GM18505 (cell line): Measurements from ENCODE around the gene KPNB1.

Source experiments
- ATAC-seq: cut with Tn5 transposase; IDR thresholded peaks from one replicate; pipeline ENCODE4 v1.9.1; 2021; ENCODE audit not compliant: unreplicated experiment
- POLR2A ChIP-seq: IDR thresholded peaks from 4 replicates; pipeline ENCODE4 v1.6.1; 2011; ENCODE audit warnings: borderline replicate concordance; ENCODE audit not compliant: insufficient read depth, insufficient read length; ENCODE audit errors: extremely low read depth

Gene KPNB1

DNA sequence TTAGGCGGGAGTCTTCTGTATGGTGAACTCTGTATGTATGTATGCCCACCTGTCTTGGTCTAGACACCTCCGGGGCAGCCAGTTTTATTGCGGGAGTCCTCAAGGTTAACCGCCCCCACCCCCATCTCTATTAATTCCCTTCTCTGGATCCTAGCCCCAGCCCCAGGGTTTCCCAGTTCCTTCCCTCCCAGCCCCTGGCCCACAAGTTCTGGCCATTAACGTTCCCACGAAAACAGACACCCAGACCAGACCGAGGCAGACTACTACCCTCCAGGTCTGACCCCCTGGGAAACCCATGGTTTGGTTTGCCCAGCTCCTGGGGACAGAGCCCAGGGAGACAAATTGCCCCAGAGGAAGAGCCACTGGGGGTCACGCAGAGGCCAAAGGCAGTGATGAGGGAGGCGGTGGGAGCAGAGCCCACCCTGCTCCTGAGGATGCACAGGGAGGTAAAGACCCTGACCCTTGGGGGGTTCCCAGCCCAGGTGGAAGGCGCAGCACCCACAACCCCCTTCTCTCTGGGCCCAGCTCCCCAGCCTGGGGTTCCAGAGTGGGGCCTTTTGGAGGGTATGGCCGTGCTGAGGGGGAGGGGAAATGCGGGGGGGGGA lies 52.8 kb downstream of the KPNB1 start:
- TF ChIP-seq POLR2A, result no peak
- no peak for ATAC-seq

DNA sequence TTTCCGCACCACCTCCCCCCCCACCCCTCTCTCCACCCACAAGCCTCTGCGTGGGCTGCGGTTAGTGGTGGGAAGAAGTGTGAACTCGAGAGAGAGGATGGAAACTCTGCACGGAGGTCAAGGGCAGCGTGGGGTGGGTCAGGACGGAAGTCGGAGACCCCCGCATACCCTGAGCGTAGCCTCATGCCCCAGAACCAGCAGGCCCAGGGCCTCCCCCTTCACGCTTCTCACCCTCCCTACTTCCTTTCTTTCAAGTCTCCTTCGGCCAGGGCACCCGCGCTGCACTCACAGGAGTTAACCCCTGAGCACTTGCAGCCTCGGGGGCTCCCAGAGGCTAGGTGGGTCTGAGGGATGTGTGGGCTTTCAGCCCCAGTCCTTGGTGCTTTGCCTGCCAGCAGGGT lies 53.5 kb downstream of the KPNB1 start:
- no peak for ATAC-seq

DNA sequence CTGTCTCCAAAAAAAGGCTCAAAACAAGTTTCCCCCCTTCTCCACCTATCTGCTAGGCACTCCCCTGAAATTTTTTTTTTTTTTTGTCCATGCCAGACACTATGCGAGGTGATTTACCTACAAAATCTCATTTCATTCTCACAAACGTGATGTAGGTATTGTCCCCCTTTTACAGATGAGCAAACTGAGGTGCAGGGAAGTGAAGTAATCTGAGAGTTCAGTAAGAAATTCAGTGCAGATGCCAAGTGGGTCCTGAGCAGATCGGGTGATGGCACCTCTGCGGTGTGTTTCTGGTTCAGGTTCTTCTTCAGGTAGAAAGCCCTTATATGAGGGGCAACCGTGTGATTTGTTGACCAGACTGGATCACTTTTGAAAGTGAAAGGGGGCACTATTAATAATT lies 54.0 kb downstream of the KPNB1 start:
- no peak for ATAC-seq

More for the DNA sequence above, 53.5 kb downstream of the KPNB1 start:
- no peak for TF ChIP-seq POLR2A

DNA sequence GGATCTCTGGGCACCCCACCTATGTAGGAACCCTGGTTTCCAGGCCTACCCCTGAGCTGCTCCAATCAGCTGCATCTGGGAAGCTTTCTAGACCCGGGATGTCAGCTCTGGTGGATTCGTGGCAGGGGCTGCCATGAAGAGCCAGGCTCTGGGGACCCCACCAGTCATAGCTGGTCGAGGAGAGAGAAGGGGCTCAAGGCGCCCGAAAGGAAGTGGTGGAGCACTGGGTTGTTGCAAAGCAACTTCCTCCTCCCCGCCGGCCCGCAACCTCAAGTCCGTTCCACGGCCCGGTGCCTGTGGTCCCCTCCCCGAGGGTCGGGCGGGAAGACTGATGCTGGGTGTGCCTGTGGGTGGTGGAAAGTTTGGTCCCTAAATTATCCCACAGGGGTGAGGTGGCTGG lies 54.4 kb downstream of the KPNB1 start:
- TF ChIP-seq POLR2A, result no peak
- no peak for ATAC-seq

More for the DNA sequence above, 54.0 kb downstream of the KPNB1 start:
- TF ChIP-seq POLR2A, result no peak

DNA sequence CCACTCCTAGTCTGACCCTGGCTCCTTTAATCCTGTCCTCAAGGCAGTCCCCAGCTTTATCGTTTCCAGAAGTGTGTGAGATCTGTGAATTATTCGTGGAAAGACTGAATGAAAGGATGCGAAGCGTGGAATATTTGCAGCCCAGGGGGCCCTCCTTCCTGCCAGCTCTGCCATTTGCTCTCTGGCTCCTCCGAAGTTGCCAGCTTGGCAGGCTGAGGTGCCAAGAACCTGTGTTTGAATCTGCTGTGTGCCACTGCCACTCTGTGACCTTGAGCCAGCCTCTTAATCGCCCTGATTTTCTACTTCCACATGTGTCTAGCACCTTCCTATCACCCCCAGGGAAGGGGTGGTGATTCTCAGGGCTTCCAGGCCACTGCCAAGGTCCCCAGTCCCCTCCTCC lies 55.0 kb downstream of the KPNB1 start:
- ATAC-seq, result no peak
- no peak for TF ChIP-seq POLR2A

GRCh38 chr17:47705536-47706530 lies 56.1 kb downstream of the KPNB1 start:
- no peak for TF ChIP-seq POLR2A
- ATAC-seq, result no peak

GRCh38 chr17:47707056-47707804 lies 57.5 kb downstream of the KPNB1 start:
- no peak for ATAC-seq
- TF ChIP-seq POLR2A, result no peak

DNA sequence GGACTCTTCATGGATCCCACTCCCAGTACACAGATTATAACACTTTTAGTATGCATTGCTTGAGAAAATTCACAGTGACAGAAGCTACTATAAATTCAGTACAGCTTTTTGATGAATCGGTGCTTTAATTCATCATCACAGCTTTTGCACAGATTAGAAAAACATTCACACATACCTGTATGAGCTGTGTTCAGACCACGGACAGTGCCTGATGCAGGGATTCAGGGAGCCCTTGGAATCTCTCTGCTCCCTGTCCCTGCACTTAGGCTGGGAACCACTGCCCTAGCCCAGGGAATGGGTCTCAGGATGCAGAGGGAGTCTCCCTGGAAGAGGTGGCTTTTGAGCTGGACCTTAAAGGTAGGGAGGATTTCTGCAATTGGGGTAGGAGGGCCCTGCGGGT lies 58.2 kb downstream of the KPNB1 start:
- TF ChIP-seq POLR2A, result no peak
- ATAC-seq, result no peak

DNA sequence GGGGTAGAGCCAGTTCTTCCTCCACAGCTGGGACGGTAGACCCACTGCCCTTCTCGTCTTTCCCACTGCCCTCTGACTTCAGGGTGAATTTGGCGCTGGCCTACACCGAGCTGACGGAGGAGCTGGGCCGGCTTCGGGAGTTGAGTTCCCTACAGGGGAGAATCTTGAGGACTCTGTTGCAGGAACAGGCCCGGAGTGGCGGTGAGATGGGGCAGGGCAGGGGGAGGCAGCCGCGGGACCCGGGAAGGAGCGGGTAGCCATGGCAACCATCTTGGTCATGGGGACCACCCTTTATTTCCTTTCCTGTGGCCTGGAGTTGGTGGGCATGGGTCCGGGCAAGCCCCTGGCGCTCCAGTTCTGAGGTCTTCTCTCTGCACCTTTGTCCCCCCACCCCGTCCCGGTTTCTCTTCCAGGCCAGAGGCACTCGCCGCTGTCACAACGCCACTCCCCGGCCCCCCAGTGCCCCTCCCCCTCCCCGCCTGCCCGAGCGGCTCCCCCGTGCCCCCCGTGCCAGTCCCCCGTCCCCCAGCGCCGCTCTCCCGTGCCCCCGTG lies 58.7 kb downstream of the KPNB1 start:
- TF ChIP-seq POLR2A, result no peak
- ATAC-seq, result no peak

- ATAC-seq, result no peak
- TF ChIP-seq POLR2A, result no peak
These were observed 59.3 kb downstream of the KPNB1 start for GRCh38 chr17:47708864-47709541.

GRCh38 chr17:47709594-47709993 lies 59.9 kb downstream of the KPNB1 start:
- no peak for TF ChIP-seq POLR2A
- no peak for ATAC-seq

DNA sequence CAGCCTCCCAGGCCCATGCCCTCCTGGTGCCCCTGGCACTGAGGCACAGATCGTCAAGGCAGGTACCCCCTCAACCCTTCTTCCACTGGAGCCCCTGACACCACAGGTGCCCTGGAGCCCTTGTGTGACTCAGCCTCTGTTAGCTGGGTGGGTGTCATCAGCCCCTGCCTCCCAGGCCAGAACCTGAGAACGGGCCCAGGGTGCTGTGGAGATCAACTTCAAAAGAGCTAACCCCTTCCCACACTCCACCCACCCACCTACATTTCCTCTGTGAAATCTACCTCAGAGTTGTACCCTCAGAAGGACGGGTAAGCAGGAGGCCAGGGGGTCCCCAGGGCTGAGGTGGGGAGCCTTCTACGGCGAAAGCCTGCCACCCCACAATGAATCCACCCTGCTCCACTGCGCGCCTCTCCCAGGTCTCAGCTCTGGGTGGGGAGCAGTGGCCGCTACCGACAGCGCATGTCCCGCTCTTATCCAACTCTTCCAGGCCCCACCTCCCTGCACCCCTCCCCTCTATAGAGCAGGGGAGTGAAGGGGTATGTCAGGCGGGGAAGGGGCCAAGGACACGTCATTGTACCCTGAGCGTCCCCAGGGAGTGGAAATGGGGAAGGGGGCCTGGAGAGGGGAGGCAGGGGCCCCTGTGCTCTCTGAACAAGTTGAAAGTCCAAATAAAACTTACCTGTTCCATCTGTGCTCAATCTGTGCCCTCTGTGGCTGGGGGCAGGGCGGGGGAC lies 61.8 kb downstream of the KPNB1 start:
- no peak for ATAC-seq
- no peak for TF ChIP-seq POLR2A

DNA sequence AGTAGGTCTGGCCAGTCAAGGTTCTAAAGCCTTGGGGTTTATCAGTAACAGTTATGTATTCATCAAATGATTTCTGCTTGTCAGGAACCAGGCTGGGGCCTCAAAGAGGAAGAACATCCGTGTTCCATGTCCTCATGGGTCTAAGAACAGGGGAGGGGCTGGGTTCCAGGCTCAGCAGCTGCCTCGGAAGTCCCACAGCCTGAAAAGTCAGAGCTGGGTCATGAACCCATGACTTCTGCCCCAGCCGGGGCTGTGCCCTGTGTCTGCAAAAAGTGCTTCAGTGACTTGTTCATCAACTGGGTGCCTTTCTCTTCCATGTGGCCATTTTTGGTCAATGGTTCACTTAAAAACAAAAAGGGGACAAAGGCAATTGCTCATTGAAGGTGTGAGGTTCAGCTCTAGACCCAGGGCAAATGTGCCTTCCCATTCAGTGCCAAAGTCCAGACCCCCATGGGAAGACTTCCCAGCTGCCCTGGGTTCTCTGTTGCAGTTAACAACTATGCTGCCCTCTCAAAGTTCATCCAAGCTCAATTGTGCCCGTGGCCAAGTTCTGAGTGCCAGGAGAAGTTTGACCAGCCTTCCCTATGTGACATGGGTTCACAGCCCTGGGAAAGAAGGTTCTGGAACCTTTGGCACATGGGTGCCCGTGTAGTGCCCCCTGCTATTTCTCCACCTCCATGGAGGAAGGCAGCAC lies 62.8 kb downstream of the KPNB1 start:
- ATAC-seq, result no peak
- TF ChIP-seq POLR2A, result no peak
